Smooth muscle cell (in vitro differentiated cells): ENCODE results near the gene TNC. TPM values are rescaled to one million over a fixed set of nuclear protein-coding genes. Genes with fewer than 3 reads are reported as not detected.

Source experiments
- DNase-seq: peaks from one replicate; lab custom pipeline; 2025; ENCODE audit not compliant: unreplicated experiment; lab: John Stamatoyannopoulos, UW
- H2AFZ ChIP-seq: fragments of 200-600 bp; sonication (generic); 2 replicates; pipeline ENCODE4 v1.6.0; 2016; ENCODE audit warnings: antibody characterized with exemption, low read depth, mild to moderate bottlenecking
- H3F3A ChIP-seq: fragments of 200-600 bp; sonication (generic); 2 replicates; pipeline ENCODE4 v1.6.0; 2017; ENCODE audit warnings: antibody characterized with exemption, low read depth
- H3K27ac ChIP-seq: fragments of 200-600 bp; sonication (generic); 2 replicates; pipeline ENCODE4 v1.5.1; 2016; ENCODE audit warnings: low read depth, mild to moderate bottlenecking
- H3K27me3 ChIP-seq: fragments of 200-600 bp; sonication (generic); 2 replicates; pipeline ENCODE4 v1.6.1; 2016; ENCODE audit warnings: low read depth, mild to moderate bottlenecking
- H3K36me3 ChIP-seq: fragments of 200-600 bp; sonication (generic); 2 replicates; pipeline ENCODE4 v1.5.1; 2016; ENCODE audit warnings: low read depth
- H3K4me1 ChIP-seq: fragments of 200-600 bp; sonication (generic); 2 replicates; pipeline ENCODE4 v1.5.1; 2016; ENCODE audit warnings: low read depth
- H3K4me2 ChIP-seq: fragments of 200-600 bp; sonication (generic); 2 replicates; pipeline ENCODE4 v1.6.0; 2016; ENCODE audit warnings: mild to moderate bottlenecking
- H3K4me3 ChIP-seq: fragments of 200-600 bp; sonication (generic); 2 replicates; pipeline ENCODE4 v1.5.1; 2016; ENCODE audit warnings: mild to moderate bottlenecking
- H3K79me2 ChIP-seq: fragments of 200-600 bp; sonication (generic); 2 replicates; pipeline ENCODE4 v1.6.0; 2016; ENCODE audit warnings: low read depth, mild to moderate bottlenecking
- H3K9ac ChIP-seq: fragments of 200-600 bp; sonication (generic); 2 replicates; pipeline ENCODE4 v1.6.0; 2016; ENCODE audit warnings: low read depth
- H3K9me3 ChIP-seq: fragments of 200-600 bp; sonication (generic); replicated peaks from 2 replicates; pipeline ENCODE4 v1.5.1; 2016; ENCODE audit warnings: low read depth
- H4K20me1 ChIP-seq: fragments of 200-600 bp; sonication (generic); 2 replicates; pipeline ENCODE4 v1.6.0; 2016; ENCODE audit warnings: low read depth
- CTCF ChIP-seq: fragments of 200-600 bp; sonication (generic); IDR thresholded peaks from 2 replicates; pipeline ENCODE4 v1.5.1; 2017; ENCODE audit warnings: borderline replicate concordance, mild to moderate bottlenecking, antibody characterized with exemption; ENCODE audit not compliant: insufficient read depth, poor library complexity, severe bottlenecking
- WGBS: methylation state at CpG from one replicate; pipeline ENCODE4 v1.1.7; 2016; ENCODE audit warnings: low lambda C conversion rate; 5-methylcytosine and 5-hydroxymethylcytosine counted together
- polyA plus RNA-seq: library from polyadenylated mRNA; unstranded; fragments of >200 nt; fragmentation: Nextera tagmentation; extraction: Ambion mirVana; gene quantifications from 2 replicates; pipeline ENCODE4 v1.2.1, GENCODE V29; 2016
- total RNA-seq: library from RNA; depleted of rRNA; stranded (reverse); fragments of >200 nt; gene quantifications from 2 replicates; pipeline ENCODE4 v1.2.3, GENCODE V29; 2014

Gene TNC
- total and polyA plus RNA-seq, 2 experiments from 2014 or later = 567 to 581 TPM

GRCh38 chr9:115126404-115126803 is 8.4 kb upstream of the TNC start:
- no peak for DNase-seq
- H4K20me1 ChIP-seq = no peaks in the 10 kb centered on the region
- no peak overlapping the region for H3K4me3 ChIP-seq
- H3K9ac ChIP-seq = no peak overlapping the region
- H3K27me3 ChIP-seq = peaks cover 10% of the 10 kb centered on the region
- no peaks in the 10 kb centered on the region for H3K36me3 ChIP-seq
- H3K4me1 ChIP-seq = peaks cover 3% of the 10 kb centered on the region
- no peak overlapping the region for H2AFZ ChIP-seq
- WGBS = 6% methylated on average over 2 of the region's 2 CpGs
- peaks cover 16% of the 10 kb centered on the region for H3F3A ChIP-seq
- H3K4me2 ChIP-seq = no peak overlapping the region
- no peak for TF ChIP-seq CTCF
- peaks cover 7% of the 10 kb centered on the region for H3K9me3 ChIP-seq
- no peaks in the 10 kb centered on the region for H3K79me2 ChIP-seq
- peak overlapping the region; percentile 49 for H3K27ac ChIP-seq

GRCh38 chr9:115122937-115123336 is 5.0 kb upstream of the TNC start:
- Histone ChIP-seq H3K4me2 (no peak overlapping the region), H2AFZ (no peak overlapping the region), H3K36me3 (no peaks in the 10 kb centered on the region), H3K4me3 (no peak overlapping the region), H3K79me2 (no peaks in the 10 kb centered on the region), H3F3A (peaks cover 10% of the 10 kb centered on the region), H3K9ac (no peak overlapping the region), H3K4me1 (peaks cover 11% of the 10 kb centered on the region), H3K27ac (no peak overlapping the region), H3K27me3 (peaks cover 10% of the 10 kb centered on the region), H4K20me1 (no peaks in the 10 kb centered on the region), H3K9me3 (peaks cover 7% of the 10 kb centered on the region)
- DNase-seq = no peak
- no peak for TF ChIP-seq CTCF
- WGBS = 90% methylated on average over 5 of the region's 5 CpGs

GRCh38 chr9:115121181-115121580 is 3.2 kb upstream of the TNC start:
- no peak for DNase-seq
- H3K4me2 ChIP-seq = no peak overlapping the region

More at GRCh38 chr9:115121181-115121580, 3.2 kb upstream of the TNC start:
- peaks cover 7% of the 10 kb centered on the region for H3K9me3 ChIP-seq
- no peak overlapping the region for H3K4me3 ChIP-seq
- peaks cover 5% of the 10 kb centered on the region for H3F3A ChIP-seq
- peaks cover 17% of the 10 kb centered on the region for H3K4me1 ChIP-seq
- no peak overlapping the region for H3K9ac ChIP-seq
- no peaks in the 10 kb centered on the region for H3K36me3 ChIP-seq
- H3K27ac ChIP-seq = no peak overlapping the region
- peaks cover 10% of the 10 kb centered on the region for H3K27me3 ChIP-seq
- no peaks in the 10 kb centered on the region for H4K20me1 ChIP-seq
- no peak overlapping the region for H2AFZ ChIP-seq
- H3K79me2 ChIP-seq = peaks cover 14% of the 10 kb centered on the region
- TF ChIP-seq CTCF = no peak
